NCI-H2171 treated with DMSO at 0.1 percent for 48 hours (cell line): Measurements from ENCODE around the gene SCN4A.
"Not testable (repeated sequence)": the region's sequence is repeated elsewhere in the genome, so short reads cannot be mapped to it uniquely, and the experiment has no call there.

Experiments
- DNase-seq: peaks from one replicate; lab custom pipeline; 2025; lab: John Stamatoyannopoulos, UW

Gene SCN4A

GRCh38 chr17:63984651-63985386 lies 12.1 kb upstream of the SCN4A start:
- DNase-seq, result no peak

DNA sequence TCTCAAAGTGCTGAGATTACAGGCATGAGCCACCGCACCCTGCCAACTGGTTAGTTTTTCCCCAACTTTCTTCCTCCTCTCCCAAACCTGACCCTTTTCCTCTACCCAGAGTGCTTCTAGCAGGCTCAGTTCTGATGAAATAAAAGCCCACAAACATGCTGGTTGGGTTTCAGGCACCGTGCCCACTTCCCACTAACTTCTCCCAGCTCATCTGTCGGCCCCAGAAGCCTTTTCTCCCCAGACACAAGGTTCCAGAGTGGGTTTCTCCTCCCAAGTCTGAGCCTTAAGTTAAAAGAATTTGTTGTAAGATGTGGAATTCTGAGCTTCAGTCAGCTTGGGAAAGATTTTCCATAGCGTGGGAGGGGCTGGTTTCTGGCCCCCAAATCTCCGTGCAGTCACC lies 11.5 kb upstream of the SCN4A start:
- no peak for DNase-seq

GRCh38 chr17:63983320-63983719 lies 10.6 kb upstream of the SCN4A start:
- no peak for DNase-seq

- not testable (repeated sequence) for DNase-seq
Measured at GRCh38 chr17:63982641-63983040, 9.9 kb upstream of the SCN4A start.

DNA sequence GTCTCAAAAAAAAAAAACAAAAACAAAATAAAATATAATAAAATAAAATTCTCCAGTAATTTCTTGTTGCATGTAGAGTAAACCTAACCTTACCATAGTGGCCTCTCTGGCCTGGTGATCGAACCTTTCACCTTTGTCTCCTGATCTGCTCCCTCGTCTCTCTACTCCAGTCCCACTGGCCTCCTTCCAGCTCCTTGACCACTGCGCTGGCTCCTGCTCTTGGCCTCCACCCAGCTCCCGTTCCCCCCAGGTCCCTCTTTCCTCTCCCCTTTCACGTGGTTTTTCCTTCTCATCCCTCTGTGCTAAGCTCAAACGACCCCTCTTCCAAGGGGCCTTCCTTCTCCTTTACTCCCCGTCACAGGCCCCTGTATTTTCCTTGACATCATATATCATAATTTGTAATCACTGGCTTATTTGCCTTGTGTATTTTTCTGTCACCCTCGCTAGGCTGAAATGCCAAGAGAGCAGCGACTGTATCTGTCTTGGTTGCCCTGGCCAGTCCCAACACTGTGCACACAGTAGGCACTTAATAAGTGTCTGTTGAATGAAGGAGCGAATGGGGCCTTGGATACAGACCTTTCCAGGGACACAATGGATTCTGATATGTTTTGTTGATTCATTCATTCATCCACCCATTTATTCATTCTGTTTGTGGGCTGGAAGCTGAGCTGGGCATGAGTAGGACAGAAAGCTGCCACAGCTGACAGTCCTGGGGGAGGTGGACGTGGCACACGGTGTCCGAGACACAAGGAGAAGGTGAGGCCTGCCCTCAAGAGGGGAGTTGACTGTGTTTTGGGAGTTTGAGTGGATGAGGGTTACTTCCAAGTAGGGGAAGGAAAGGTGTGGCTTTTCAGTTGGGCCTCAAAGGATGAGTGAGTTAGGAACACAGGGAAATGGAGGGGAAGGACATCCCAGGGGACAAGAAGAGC lies 5.8 kb upstream of the SCN4A start:
- no peak for DNase-seq

- DNase-seq, result no peak
Measured at GRCh38 chr17:63976702-63977101, 4.0 kb upstream of the SCN4A start.

- no peak for DNase-seq
Measured at GRCh38 chr17:63975541-63976092, 2.9 kb upstream of the SCN4A start.

DNA sequence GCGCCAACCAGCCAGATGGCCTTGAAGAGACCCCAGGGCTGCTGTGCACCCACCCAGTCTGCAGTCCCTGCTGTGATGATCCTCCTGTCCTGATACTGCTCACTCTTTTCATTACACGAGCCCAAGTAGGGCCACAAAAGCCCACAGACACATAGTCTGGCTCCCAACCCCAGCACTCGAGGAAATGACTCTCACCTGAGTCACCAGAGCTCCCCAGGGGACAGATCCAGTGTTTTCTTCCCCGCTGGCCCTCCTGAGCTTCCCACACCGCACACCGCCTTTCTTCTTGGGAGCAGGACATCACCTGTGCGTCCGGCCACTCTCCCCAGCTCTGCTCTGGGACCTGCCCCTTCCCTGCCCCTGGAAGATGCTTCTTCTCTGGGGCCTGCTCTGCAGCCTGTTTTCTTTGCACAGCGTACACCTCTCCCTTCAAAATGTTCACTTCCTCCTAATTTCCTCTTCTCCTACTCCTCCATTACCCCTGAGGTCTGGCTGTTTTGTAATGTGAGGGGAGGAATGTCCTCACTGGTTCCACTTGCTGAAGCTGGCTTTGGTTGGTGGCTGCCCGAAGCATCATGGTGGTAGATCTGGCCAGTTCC lies 2.0 kb upstream of the SCN4A start:
- DNase-seq, result no peak

DNA sequence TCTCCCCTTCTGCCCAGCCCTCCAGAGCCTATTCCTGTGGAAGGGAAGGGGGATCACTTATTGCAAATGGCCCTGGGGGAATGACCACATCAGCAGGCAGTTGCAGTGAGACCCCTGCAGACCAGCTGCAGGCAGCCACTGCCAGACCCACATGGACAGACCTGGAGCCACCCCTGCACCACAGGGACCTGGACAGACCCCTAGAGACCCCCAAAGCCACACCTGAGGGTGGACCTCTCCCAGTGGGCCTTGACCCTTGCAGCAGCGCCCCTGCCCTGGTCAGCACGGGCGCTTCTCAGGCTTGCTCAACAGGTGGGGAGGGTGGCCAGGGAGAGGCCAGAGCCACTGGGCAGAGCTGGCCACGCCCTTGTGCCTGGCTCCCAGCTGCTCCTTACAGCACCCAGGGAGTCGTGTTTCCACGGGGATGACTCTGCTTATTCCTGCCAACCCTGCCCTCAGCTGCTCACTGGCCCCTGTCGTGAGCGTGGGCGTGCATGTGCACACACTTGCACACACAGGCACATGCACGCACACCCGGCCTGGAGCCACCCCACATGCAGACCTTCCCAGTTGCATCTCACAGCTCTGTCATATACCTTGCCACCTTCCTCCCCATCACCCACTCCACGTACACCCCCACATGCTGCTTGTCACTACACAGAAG lies 1.3 kb upstream of the SCN4A start:
- DNase-seq, result no peak

DNA sequence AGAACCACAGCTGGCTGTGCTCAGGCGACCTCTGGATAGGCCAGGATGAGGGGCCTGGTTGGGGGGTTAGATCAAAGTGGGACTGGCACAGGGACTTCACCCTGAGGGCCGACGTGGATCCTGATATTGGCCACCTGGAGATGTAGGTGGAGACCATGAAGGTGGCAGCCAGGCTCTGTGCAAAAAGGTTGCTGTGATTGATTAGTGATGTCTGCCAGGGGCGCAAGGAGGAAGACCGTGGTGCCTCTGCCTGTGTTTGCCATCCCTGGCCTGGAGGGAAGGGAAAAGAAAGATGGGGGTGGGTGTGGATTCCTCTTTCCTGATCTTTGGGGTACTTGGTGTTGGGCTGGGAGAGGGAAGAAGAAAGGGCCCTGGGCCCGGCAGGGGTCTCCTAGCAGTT lies 529 bp upstream of the SCN4A start:
- no peak for DNase-seq

DNA sequence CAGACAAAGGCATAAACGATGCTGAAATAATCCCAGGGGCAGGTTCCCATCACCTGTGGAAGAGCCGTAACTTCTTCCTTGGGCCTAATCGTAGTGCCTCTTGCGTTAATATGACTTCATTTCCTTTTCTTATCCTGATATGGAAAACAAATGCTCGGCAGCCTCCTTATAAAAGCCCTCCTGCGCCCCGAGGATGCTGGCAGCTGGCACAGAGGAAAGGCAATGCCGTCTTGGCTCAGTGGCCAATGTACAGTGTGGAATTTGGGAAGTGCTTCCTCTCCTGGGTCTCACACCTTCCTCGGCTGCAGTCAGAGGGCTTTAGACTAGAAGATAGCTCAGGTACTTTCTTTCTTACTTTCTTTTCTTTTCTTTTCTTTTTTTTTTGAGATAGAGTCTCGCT lies 3.4 kb downstream of the SCN4A start:
- DNase-seq, result no peak

DNA sequence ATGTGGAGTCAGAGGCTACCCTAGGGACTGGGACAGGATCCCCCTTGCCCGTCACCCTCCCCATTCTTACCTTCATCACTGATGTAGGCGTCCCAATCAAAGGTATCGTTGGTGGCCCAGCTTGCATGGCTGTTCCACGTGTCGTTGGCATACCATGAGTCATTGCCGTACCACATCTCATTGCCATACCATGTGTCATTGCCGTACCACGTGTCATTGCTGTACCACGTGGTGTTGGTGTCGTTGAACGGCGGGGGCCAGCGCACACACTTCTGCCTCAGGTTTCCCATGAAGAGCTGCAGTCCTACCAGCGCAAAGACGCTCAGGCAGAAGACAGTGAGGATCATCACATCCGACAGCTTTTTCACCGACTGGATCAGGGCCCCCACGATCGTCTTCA lies 4.8 kb downstream of the SCN4A start:
- DNase-seq, result no peak

DNA sequence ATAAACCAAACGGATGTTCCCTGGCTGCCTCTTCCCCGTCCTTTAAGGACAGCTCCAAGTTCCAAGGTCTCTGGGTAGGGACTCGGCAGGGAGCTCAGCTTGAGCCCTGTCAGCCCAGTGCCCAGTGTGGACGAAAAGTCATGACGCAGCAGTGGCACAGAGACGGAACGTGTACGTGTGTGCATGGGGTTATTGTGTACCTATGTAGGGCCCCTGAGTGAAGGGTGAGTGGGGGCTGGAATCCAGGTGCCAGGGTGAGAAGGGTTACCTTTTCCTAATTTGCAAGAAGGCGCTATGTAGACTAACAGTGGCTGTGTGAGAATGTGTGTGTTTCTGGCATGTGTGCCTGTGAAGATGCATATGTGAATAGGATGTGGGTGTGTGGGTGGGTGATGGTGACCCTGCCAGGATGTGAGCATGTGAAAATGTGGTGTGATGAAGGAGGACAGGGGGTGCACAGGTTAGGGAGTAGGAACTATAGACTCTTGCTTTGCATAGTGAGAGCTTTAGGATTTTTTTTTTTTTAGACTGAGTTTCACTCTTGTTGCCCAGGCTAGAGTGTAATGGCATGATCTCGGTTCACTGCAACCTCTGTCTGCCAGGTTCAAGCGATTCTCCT lies 6.0 kb downstream of the SCN4A start:
- no peak for DNase-seq

- no peak for DNase-seq
Measured at GRCh38 chr17:63963123-63963522, 9.6 kb downstream of the SCN4A start.

- no peak for DNase-seq
Measured at GRCh38 chr17:63962298-63962744, 10.4 kb downstream of the SCN4A start.

DNA sequence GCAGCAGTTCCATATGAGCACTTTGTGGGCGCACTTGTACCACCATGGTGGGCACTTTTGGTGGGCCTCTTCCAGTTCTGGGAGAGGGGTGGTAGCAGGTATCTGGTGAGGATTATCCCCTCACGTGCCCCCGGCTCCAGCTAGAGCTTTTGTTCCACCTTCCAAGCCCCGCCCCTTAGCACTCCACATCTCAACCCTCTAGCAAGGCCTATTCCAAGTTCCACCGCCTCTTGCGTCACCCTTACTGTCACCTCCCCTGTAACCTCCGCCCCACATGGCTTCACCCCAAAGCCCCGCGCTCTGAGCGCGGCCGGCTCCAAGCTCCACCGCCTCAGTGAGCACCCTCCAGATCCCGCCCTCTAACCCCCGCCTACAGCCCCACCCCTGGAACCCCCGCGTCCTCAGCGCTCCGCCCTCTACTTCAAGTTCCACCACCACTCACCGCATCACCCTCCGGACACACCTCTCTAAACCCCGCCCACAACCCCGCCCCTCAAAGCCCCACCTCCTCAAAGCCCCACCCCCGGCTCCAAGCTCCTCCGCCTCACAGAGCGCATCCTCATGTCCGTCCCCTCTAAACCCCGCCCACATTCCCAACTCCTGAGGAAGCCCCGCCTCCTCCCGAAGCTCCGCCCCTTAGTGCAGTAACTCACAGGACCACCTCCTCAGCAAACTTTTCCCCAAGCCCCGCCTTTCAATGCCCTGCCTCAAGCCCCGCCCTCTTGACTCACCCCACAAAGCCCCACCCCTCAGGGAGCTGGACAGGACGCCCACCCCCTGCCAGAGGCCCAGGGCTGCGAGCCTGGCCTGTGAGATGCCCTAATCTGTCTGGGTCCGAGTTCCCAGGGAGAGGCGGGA lies 11.1 kb downstream of the SCN4A start:
- no peak for DNase-seq

GRCh38 chr17:63960430-63960829 lies 12.3 kb downstream of the SCN4A start:
- DNase-seq, result no peak

DNA sequence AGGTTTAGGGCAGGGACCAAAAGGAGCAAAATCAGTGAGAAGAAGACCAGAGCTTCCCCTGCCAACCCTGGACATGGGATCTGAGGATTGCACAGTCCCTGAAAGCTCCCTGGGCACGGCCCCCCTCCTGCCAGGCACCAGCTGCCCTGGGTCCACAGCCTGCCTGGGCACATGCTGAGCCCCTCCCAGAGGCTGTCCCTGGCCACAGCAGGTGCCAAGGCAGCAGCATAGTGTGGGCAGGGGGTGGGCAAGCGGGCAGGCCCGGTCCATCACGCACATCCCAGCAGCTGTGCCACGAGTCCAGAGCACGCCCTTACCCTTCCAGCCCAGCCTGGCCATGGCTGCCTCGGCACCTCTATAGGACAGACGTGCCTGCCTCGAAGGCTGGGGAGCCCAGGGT lies 12.7 kb downstream of the SCN4A start:
- DNase-seq, result no peak

- DNase-seq, result no peak
Measured at GRCh38 chr17:63956296-63956920, 16.3 kb downstream of the SCN4A start.

- no peak for DNase-seq
Measured at GRCh38 chr17:63955791-63956190, 16.9 kb downstream of the SCN4A start.
